T-helper 17 cell (primary cell): ENCODE results near the gene CDR2L. TPM values are rescaled to one million over a fixed set of nuclear protein-coding genes. Genes with fewer than 3 reads are reported as not detected.
"Not testable (repeated sequence)": the region's sequence is repeated elsewhere in the genome, so short reads cannot be mapped to it uniquely, and the experiment has no call there.

ENCODE experiments used
- ATAC-seq: fragments of 150-1000 bp; cut with Tn5 transposase; 2 replicates; pipeline ENCODE4 v1.10.0; 2021; ENCODE audit warnings: mild to moderate bottlenecking, moderate library complexity
- DNase-seq, 3 donors: peaks; one replicate each; pipeline versions ENCODE4 v3.0.0 to v3.0.0-alpha.2; 2020 to 2021
- H3K9me3 ChIP-seq: one replicate; pipeline ENCODE4 v1.7.0; 2013; ENCODE audit warnings: low read length, mild to moderate bottlenecking; ENCODE audit not compliant: control insufficient read depth, poor library complexity, severe bottlenecking
- H3K27ac Mint-ChIP-seq: one replicate; pipeline ENCODE4 v1.8.0; 2022; ENCODE audit warnings: mild to moderate bottlenecking, moderate library complexity, mixed read lengths
- H3K27me3 Mint-ChIP-seq: one replicate; pipeline ENCODE4 v1.8.0; 2022; ENCODE audit warnings: mixed read lengths
- H3K36me3 Mint-ChIP-seq: one replicate; pipeline ENCODE4 v1.8.0; 2022; ENCODE audit warnings: low read depth, mixed read lengths
- H3K4me1 Mint-ChIP-seq: one replicate; pipeline ENCODE4 v1.8.0; 2022; ENCODE audit warnings: mild to moderate bottlenecking, mixed read lengths
- H3K4me3 Mint-ChIP-seq: one replicate; pipeline ENCODE4 v1.8.0; 2022; ENCODE audit warnings: mild to moderate bottlenecking, moderate library complexity, mixed read lengths
- total RNA-seq, 4 donors: library from RNA in 2 of 4; stranded (reverse) in 2 of 4; gene quantifications; one replicate each; pipeline ENCODE4 v1.2.3 and lab custom pipeline; 2022 to 2026

Gene CDR2L
- total RNA-seq, 2 donors from 2014 or later: 0.86 TPM; not detected in 1

DNA sequence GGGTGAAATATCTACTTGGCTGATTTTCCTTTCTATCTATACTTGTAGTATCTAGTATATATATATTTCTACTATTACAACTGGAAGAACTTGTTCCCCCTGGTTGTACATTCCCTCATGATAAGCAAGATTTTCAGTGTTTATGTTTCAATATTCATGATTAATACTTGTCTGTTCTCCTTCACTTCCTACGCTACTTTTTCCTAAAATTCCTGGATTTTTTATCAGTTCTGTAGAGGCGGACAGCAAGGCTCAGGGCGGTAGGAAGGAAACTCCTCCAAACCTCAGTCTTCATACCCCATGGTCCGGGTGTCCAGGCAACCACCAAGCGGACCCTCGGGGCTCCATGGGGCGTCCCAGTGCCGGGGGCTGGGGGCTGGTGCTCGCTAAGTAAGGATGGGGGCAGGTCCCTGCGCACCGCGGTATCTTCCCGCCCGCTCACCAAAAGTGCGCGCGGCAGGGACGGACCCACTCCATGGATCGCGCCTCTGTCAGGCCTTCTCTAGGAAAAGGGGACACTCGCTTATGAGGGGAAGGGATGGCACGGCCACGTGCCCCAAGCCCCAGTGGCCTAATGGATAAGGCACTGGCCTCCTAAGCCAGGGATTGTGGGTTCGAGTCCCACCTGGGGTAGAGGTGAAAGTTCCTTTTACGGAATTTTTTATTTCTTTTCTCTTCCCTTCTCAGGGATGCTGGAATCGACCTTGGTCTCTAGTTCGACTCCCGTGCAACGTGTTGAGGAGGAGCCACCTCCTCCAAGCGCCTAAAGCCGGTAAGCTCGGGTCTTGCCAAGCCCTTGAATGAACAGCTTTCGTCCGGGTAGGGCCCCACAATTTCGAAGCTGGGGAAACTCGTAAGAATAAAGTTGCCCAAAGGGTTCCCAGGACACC, 46.2 kb downstream of the CDR2L start:
- ATAC-seq: no peak
- H3K36me3 Mint-ChIP-seq: no peaks in the 10 kb centered on the region
- peaks cover 41% of the 10 kb centered on the region for H3K4me1 Mint-ChIP-seq
- H3K27me3 Mint-ChIP-seq: no peaks in the 10 kb centered on the region
- peak; percentile 47 to 74 (median 69) for DNase-seq
- peak overlapping the region; percentile 89 for H3K4me3 Mint-ChIP-seq
- H3K27ac Mint-ChIP-seq: peak overlapping the region; percentile 95
- no peaks in the 10 kb centered on the region for H3K9me3 ChIP-seq

- Mint-ChIP-seq H3K4me3 (peak overlapping the region; percentile 89), H3K36me3 (no peaks in the 10 kb centered on the region), H3K27me3 (no peaks in the 10 kb centered on the region), H3K27ac (peak overlapping the region; percentile 95), H3K4me1 (peaks cover 41% of the 10 kb centered on the region)
- DNase-seq (peak; percentile 34 to 63 (median 55)), ATAC-seq (peak; percentile 21)
- H3K9me3 ChIP-seq: no peaks in the 10 kb centered on the region
Observed at GRCh38 chr17:75034236-75034908, 46.9 kb downstream of the CDR2L start.

- Mint-ChIP-seq H3K4me3 (peak overlapping the region; percentile 89), H3K36me3 (peaks cover 5% of the 10 kb centered on the region)
Observed at GRCh38 chr17:75036643-75037268, 49.3 kb downstream of the CDR2L start.

DNA sequence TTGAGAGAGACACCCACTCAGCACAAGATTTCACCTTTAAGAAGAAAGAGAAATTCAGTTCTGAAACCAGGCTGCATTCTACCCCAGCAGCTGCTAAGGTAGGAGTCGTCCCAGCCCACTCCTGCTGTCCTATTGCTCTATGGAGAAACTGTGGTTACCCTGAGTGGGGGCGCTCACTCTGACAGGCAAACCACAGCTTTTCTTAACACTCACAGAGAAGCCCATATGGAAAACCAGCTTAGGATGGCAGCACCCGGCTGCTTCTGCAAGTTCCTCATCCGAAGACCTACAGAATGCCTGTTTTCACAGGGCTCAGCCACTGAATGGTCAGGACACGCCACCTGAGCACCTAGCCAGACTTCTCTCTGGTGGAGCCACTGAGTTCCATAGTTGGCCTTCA, 51.8 kb downstream of the CDR2L start:
- H3K4me1 Mint-ChIP-seq: peaks cover 29% of the 10 kb centered on the region
- DNase-seq (no peak), ATAC-seq (no peak)
- H3K4me3 Mint-ChIP-seq: no peak overlapping the region
- no peaks in the 10 kb centered on the region for H3K9me3 ChIP-seq
- peaks cover 5% of the 10 kb centered on the region for H3K36me3 Mint-ChIP-seq
- H3K27ac Mint-ChIP-seq: peak overlapping the region; percentile 24
- no peaks in the 10 kb centered on the region for H3K27me3 Mint-ChIP-seq

More at GRCh38 chr17:75036643-75037268, 49.3 kb downstream of the CDR2L start:
- no peaks in the 10 kb centered on the region for H3K27me3 Mint-ChIP-seq
- peak; percentile 63 to 85 (median 84) for DNase-seq
- peaks cover 42% of the 10 kb centered on the region for H3K4me1 Mint-ChIP-seq
- no peaks in the 10 kb centered on the region for H3K9me3 ChIP-seq
- peak; percentile 89 for ATAC-seq
- H3K27ac Mint-ChIP-seq: peak overlapping the region; percentile 95

- no peak for ATAC-seq
- no peaks in the 10 kb centered on the region for H3K9me3 ChIP-seq
- no peak overlapping the region for H3K4me3 Mint-ChIP-seq
- peaks cover 5% of the 10 kb centered on the region for H3K36me3 Mint-ChIP-seq
- DNase-seq: no peak
- H3K27ac Mint-ChIP-seq: peak overlapping the region; percentile 16
- peaks cover 24% of the 10 kb centered on the region for H3K4me1 Mint-ChIP-seq
- no peaks in the 10 kb centered on the region for H3K27me3 Mint-ChIP-seq
Observed at GRCh38 chr17:75041656-75042280, 54.3 kb downstream of the CDR2L start.

DNA sequence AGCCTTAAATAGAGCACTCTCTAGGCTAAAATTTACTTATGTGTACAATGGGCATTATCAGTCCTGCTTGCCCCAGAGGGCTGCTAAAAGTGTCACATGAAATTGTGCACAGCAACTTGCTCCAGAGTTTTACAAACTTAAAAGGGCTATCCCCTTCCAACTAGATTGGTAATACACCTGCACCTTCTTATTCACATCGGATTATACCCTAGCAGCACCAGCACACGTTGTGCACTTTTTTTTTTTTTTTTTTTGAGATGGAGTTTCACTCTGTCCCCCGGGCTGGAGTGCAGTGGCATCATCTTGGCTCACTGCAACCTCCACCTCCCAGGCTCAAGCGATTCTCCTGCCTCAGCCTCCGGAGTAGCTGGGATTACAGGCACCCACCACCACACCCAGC, 56.4 kb downstream of the CDR2L start:
- H3K36me3 Mint-ChIP-seq, H3K27ac Mint-ChIP-seq, ATAC-seq: not testable (repeated sequence)

DNA sequence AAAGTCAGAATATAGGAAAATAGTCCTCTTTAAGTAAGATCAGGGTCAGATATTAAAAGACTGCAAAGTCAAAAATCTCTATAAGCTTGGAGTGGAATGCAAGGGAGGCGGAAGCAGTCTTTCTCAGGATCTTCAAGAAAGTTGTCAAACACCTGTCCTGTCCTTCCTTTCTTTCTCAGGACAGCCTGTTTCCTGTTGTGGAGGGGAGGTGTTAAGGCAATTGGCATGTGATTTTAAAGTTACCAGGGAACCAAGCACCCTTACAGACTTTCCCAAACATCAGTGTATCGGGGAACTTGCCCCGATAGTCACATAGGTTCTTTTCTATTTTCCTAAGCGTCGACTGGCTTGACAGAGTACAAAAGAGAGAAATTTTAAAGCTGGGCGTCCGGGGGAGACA, 57.3 kb downstream of the CDR2L start:
- Mint-ChIP-seq H3K27me3 (no peaks in the 10 kb centered on the region), H3K36me3 (peaks cover 6% of the 10 kb centered on the region), H3K27ac (no peak overlapping the region), H3K4me1 (peaks cover 31% of the 10 kb centered on the region), H3K4me3 (peak overlapping the region; percentile 72)
- ATAC-seq (no peak), DNase-seq (no peak)
- H3K9me3 ChIP-seq: no peaks in the 10 kb centered on the region

More for the DNA sequence above, 56.4 kb downstream of the CDR2L start:
- not testable (repeated sequence) for H3K9me3 ChIP-seq, DNase-seq, H3K27me3 Mint-ChIP-seq, H3K4me3 Mint-ChIP-seq
- peaks cover 29% of the 10 kb centered on the region for H3K4me1 Mint-ChIP-seq

GRCh38 chr17:75045946-75046406, 58.5 kb downstream of the CDR2L start:
- DNase-seq, H3K9me3 ChIP-seq, H3K36me3 Mint-ChIP-seq, ATAC-seq, H3K27me3 Mint-ChIP-seq: not testable (repeated sequence)
- peaks cover 28% of the 10 kb centered on the region for H3K4me1 Mint-ChIP-seq
- peak overlapping the region; percentile 94 for H3K27ac Mint-ChIP-seq
- H3K4me3 Mint-ChIP-seq: peak overlapping the region; percentile 96

- Mint-ChIP-seq H3K27me3 (no peaks in the 10 kb centered on the region), H3K36me3 (peaks cover 2% of the 10 kb centered on the region), H3K4me1 (peaks cover 29% of the 10 kb centered on the region), H3K27ac (peak within 1 kb of the TSS; percentile 94), H3K4me3 (peak within 1 kb of the TSS; percentile 98)
- DNase-seq (peak; percentile 86 to 91 (median 91)), ATAC-seq (peak; percentile 96)
- no peaks in the 10 kb centered on the region for H3K9me3 ChIP-seq
Observed at GRCh38 chr17:75046407-75047289, 59.2 kb downstream of the CDR2L start, which contains the start of the genes ATP5PD and KCTD2. TSS of gene ATP5PD (minus strand) at chr17:75046969. CDS start at chr17:75042650, 4,319 bp downstream. TSS of gene KCTD2 (plus strand) at chr17:75047225. CDS start at chr17:75047251, 26 bp downstream.

DNA sequence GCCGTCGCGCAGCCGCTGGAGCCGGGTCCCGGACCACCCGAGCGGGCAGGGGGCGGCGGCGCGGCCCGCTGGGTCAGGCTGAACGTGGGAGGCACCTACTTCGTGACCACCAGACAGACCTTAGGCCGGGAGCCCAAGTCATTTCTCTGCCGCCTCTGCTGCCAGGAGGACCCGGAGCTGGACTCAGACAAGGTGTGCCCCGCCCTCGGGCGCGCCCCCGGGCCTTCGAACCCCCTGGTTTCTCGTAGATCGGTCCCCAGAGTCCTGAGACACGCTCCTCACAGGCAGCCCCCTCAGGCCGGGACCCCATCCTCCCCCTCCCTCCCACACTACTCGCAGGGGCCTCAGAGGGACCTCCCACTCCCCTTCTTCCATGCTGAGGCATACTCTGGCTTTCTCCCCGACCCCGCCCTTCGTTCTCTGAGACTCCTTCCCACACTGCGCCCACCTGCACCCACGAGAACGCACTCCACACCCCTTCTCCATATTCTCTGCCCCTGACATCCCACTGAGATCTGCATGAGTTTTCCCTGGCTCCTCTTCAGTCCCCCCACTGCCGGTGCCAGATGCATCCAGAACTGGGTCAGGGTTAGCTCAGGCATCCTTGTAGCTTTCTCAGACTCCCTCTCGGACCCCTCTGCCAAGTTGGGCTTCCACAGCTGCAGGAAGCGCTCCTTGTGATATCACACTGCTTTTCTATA, 60.1 kb downstream of the CDR2L start:
- no peaks in the 10 kb centered on the region for H3K9me3 ChIP-seq
- no peak for ATAC-seq
- H3K27ac Mint-ChIP-seq: peak overlapping the region; percentile 89
- H3K4me1 Mint-ChIP-seq: peaks cover 28% of the 10 kb centered on the region
- H3K36me3 Mint-ChIP-seq: peaks cover 4% of the 10 kb centered on the region
- peak overlapping the region; percentile 98 for H3K4me3 Mint-ChIP-seq
- DNase-seq: no peak
- no peaks in the 10 kb centered on the region for H3K27me3 Mint-ChIP-seq

GRCh38 chr17:75048249-75048878, 60.9 kb downstream of the CDR2L start:
- H3K4me1 Mint-ChIP-seq: peaks cover 28% of the 10 kb centered on the region
- peak overlapping the region; percentile 98 for H3K4me3 Mint-ChIP-seq
- H3K36me3 Mint-ChIP-seq: peaks cover 4% of the 10 kb centered on the region
- no peaks in the 10 kb centered on the region for H3K27me3 Mint-ChIP-seq
- ATAC-seq: no peak
- peak overlapping the region; percentile 89 for H3K27ac Mint-ChIP-seq
- no peaks in the 10 kb centered on the region for H3K9me3 ChIP-seq
- DNase-seq: no peak
